Smooth muscle cell (in vitro differentiated cells): Measurements from ENCODE around the gene TCFL5. TPM values are rescaled to one million over a fixed set of nuclear protein-coding genes. Genes with fewer than 3 reads are reported as not detected.
A peak's percentile ranks its signal among the peaks of the same experiment; 100 is the strongest.

Experiments used
- DNase-seq: peaks from one replicate; lab custom pipeline; 2025; ENCODE audit not compliant: unreplicated experiment; lab: John Stamatoyannopoulos, UW
- H2AFZ ChIP-seq: fragments of 200-600 bp; sonication (generic); 2 replicates; pipeline ENCODE4 v1.6.0; 2016; ENCODE audit warnings: antibody characterized with exemption, low read depth, mild to moderate bottlenecking
- H3F3A ChIP-seq: fragments of 200-600 bp; sonication (generic); 2 replicates; pipeline ENCODE4 v1.6.0; 2017; ENCODE audit warnings: antibody characterized with exemption, low read depth
- H3K27ac ChIP-seq: fragments of 200-600 bp; sonication (generic); 2 replicates; pipeline ENCODE4 v1.5.1; 2016; ENCODE audit warnings: low read depth, mild to moderate bottlenecking
- H3K27me3 ChIP-seq: fragments of 200-600 bp; sonication (generic); 2 replicates; pipeline ENCODE4 v1.6.1; 2016; ENCODE audit warnings: low read depth, mild to moderate bottlenecking
- H3K36me3 ChIP-seq: fragments of 200-600 bp; sonication (generic); 2 replicates; pipeline ENCODE4 v1.5.1; 2016; ENCODE audit warnings: low read depth
- H3K4me1 ChIP-seq: fragments of 200-600 bp; sonication (generic); 2 replicates; pipeline ENCODE4 v1.5.1; 2016; ENCODE audit warnings: low read depth
- H3K4me2 ChIP-seq: fragments of 200-600 bp; sonication (generic); 2 replicates; pipeline ENCODE4 v1.6.0; 2016; ENCODE audit warnings: mild to moderate bottlenecking
- H3K4me3 ChIP-seq: fragments of 200-600 bp; sonication (generic); 2 replicates; pipeline ENCODE4 v1.5.1; 2016; ENCODE audit warnings: mild to moderate bottlenecking
- H3K79me2 ChIP-seq: fragments of 200-600 bp; sonication (generic); 2 replicates; pipeline ENCODE4 v1.6.0; 2016; ENCODE audit warnings: low read depth, mild to moderate bottlenecking
- H3K9ac ChIP-seq: fragments of 200-600 bp; sonication (generic); 2 replicates; pipeline ENCODE4 v1.6.0; 2016; ENCODE audit warnings: low read depth
- H3K9me3 ChIP-seq: fragments of 200-600 bp; sonication (generic); replicated peaks from 2 replicates; pipeline ENCODE4 v1.5.1; 2016; ENCODE audit warnings: low read depth
- H4K20me1 ChIP-seq: fragments of 200-600 bp; sonication (generic); 2 replicates; pipeline ENCODE4 v1.6.0; 2016; ENCODE audit warnings: low read depth
- CTCF ChIP-seq: fragments of 200-600 bp; sonication (generic); IDR thresholded peaks from 2 replicates; pipeline ENCODE4 v1.5.1; 2017; ENCODE audit warnings: borderline replicate concordance, mild to moderate bottlenecking, antibody characterized with exemption; ENCODE audit not compliant: insufficient read depth, poor library complexity, severe bottlenecking
- WGBS: methylation state at CpG from one replicate; pipeline ENCODE4 v1.1.7; 2016; ENCODE audit warnings: low lambda C conversion rate; 5-methylcytosine and 5-hydroxymethylcytosine counted together
- polyA plus RNA-seq: library from polyadenylated mRNA; unstranded; fragments of >200 nt; fragmentation: Nextera tagmentation; extraction: Ambion mirVana; gene quantifications from 2 replicates; pipeline ENCODE4 v1.2.1, GENCODE V29; 2016
- total RNA-seq: library from RNA; depleted of rRNA; stranded (reverse); fragments of >200 nt; gene quantifications from 2 replicates; pipeline ENCODE4 v1.2.3, GENCODE V29; 2014

TCFL5 gene
- total RNA-seq (9.1 and 9.5 TPM in 2 replicates), polyA plus RNA-seq (6.8 and 12.5 TPM in 2 replicates)

DNA sequence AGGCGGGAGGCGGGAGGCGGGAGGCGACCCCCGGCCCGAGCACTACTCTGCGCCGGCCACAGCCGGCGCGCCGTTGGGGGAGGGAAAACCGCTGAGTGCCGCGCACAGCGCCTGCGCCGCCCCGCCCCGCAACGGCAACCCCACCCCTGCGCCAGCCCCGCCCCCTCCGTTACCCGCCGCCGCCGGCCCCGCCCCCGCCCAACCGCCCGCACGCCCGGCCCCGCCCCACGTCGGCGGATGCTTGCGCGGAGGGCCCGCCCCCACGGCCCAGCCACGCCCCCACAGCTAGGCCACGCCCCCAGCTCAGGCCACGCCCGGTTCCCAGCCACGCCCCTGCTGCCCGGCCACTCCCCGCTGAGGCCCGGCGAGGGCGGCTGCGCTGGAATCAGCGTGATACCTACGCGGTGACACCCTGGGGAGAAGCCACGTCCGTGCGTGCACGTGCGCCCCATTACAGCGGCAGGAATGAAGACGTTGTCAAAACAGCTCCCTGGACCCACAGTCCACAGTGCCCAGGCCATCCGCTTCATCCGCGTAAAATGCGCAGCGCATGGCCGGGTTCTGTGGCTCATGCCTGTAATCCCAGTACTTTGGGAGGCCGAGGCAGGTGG lies at the start of gene TCFL5:
TSS of gene TCFL5 (minus strand) at position 97 of the 611 bp plus-strand sequence. CDS start 152 bp downstream, outside the sequence.
- no peak for TF ChIP-seq CTCF
- 15% methylated on average over 38 of the region's 70 CpGs for WGBS

DNA sequence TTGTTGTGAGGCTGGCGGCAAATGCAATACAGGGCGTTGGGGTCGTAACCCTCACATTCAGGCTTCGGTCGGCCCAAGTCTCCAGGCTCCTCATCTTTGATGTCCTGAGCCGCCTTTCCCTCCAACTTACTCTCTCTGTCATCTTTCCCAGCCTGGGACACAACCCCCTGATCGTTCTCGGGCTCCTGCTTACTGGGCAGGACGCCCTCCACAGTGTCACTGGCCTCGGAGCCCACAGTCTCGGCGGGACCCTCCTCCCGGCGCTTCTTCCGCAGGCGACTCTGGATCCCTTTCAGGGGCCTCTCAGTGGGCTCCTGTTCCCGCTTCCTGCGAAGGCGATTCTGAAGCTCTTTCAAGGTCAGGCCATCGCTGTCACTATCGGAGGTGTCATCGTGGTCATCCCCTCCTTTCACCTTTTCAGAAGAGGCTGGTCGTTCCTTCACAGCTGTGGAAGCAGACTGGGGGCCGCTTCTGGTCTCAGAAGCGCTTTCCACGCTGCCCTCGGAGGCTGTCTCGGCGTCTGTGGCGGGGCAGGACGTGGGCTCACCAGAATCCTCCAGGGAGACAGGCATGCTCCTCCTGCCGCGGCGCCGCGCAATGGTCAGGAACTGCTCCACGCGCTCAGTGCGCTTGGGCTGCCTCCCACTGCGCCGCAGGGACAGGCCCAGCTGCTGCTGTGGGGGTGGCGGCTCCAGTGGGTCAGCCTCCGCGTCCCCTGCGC lies 49.3 kb upstream of the TCFL5 start:
- Histone ChIP-seq H3K79me2 (peaks cover 92% of the 10 kb centered on the region), H3K4me3 (no peak overlapping the region), H4K20me1 (peaks cover 100% of the 10 kb centered on the region), H2AFZ (no peak overlapping the region), H3K9ac (no peak overlapping the region), H3K4me1 (peaks cover 18% of the 10 kb centered on the region), H3F3A (peaks cover 6% of the 10 kb centered on the region), H3K27me3 (no peaks in the 10 kb centered on the region), H3K4me2 (no peak overlapping the region), H3K27ac (no peak overlapping the region), H3K9me3 (no peaks in the 10 kb centered on the region), H3K36me3 (peaks cover 12% of the 10 kb centered on the region)
- no peak for TF ChIP-seq CTCF
- no peak for DNase-seq
- WGBS: 97% methylated on average over 45 of the region's 45 CpGs

More for the DNA sequence above, at the start of gene TCFL5:
- no peaks in the 10 kb centered on the region for H3K9me3 ChIP-seq
- H3K27ac ChIP-seq: peak within 1 kb of the TSS; percentile 94
- H3K36me3 ChIP-seq: no peaks in the 10 kb centered on the region
- no peaks in the 10 kb centered on the region for H3F3A ChIP-seq
- peak; percentile 94 for DNase-seq
- no peak within 1 kb of the TSS for H2AFZ ChIP-seq
- H3K4me1 ChIP-seq: peaks cover 15% of the 10 kb centered on the region
- peak within 1 kb of the TSS; percentile 80 for H3K4me2 ChIP-seq
- H3K4me3 ChIP-seq: peak within 1 kb of the TSS; percentile 46
- peaks cover 23% of the 10 kb centered on the region for H4K20me1 ChIP-seq
- H3K9ac ChIP-seq: peak within 1 kb of the TSS; percentile 53
- peaks cover 18% of the 10 kb centered on the region for H3K79me2 ChIP-seq
- H3K27me3 ChIP-seq: no peaks in the 10 kb centered on the region

- 99% methylated on average over 11 of the region's 11 CpGs for WGBS
These were observed 48.7 kb upstream of the TCFL5 start for GRCh38 chr20:62910217-62910766.

More at GRCh38 chr20:62910217-62910766, 48.7 kb upstream of the TCFL5 start:
- TF ChIP-seq CTCF: no peak
- no peak for DNase-seq
- no peak overlapping the region for H2AFZ ChIP-seq
- peaks cover 86% of the 10 kb centered on the region for H3K79me2 ChIP-seq
- no peak overlapping the region for H3K4me2 ChIP-seq
- H4K20me1 ChIP-seq: peaks cover 100% of the 10 kb centered on the region
- no peak overlapping the region for H3K9ac ChIP-seq
- no peaks in the 10 kb centered on the region for H3K9me3 ChIP-seq
- H3K4me3 ChIP-seq: no peak overlapping the region
- H3F3A ChIP-seq: peaks cover 11% of the 10 kb centered on the region
- peaks cover 19% of the 10 kb centered on the region for H3K36me3 ChIP-seq
- H3K4me1 ChIP-seq: peaks cover 11% of the 10 kb centered on the region
- H3K27me3 ChIP-seq: no peaks in the 10 kb centered on the region
- no peak overlapping the region for H3K27ac ChIP-seq
